ENCODE measurements around the gene RTF1. TPM values are rescaled to one million over a fixed set of nuclear protein-coding genes. Genes with fewer than 3 reads are reported as not detected.
"Not testable (repeated sequence)": the region's sequence is repeated elsewhere in the genome, so short reads cannot be mapped to it uniquely, and the experiment has no call there.

Gene RTF1
- polyA plus RNA-seq, 1 donor (not counting 4 experiments of a cell fraction or from before 2014, with no cell fraction given), result 28.5 TPM

DNA sequence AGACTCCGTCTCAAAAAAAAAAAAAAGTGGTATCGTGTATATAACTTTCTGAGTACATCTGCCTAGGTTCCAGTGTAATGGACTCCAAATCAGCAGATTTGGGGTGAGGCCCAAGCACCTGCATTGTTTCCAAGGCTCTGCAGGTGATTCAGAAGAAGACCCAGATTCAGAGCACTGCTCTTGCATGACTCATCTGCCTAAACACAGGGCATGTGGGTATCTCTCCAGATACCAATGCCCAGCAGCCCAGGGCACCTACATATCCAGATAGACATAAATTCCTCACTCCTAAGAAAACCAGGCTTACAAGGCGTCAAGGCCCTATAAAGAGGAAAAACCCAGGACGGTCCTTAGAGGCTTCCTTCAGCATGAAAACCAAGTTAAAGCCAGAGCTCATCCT, 38.9 kb upstream of the RTF1 start:
- H3K27me3 ChIP-seq (ENCODE audit: control insufficient read depth, extremely low read depth, insufficient read depth, low read length), result no peaks in the 10 kb centered on the region
- DNase-seq (ENCODE audit: low read depth, low spot score) (no peak), FAIRE-seq (peak; percentile 68)
- no peak overlapping the region for H3K4me3 ChIP-seq (ENCODE audit: control insufficient read depth in 2 of 3, extremely low read depth in 1 of 3, insufficient read depth in 2 of 3, low read depth in 1 of 3, low read length in 3 of 3)
- H3K4me2 ChIP-seq (ENCODE audit: control insufficient read depth, extremely low read depth, insufficient read depth, low read depth, low read length), result no peak overlapping the region
- H3K27ac ChIP-seq (ENCODE audit: control insufficient read depth, insufficient read depth, low read length), result no peak overlapping the region
- peaks cover 2 to 19% of the 10 kb centered on the region in 2 experiments for H3K36me3 ChIP-seq (ENCODE audit: control insufficient read depth in 2 of 2, extremely low read depth in 1 of 2, insufficient read depth in 2 of 2, low read length in 2 of 2)
- H4K20me1 ChIP-seq (ENCODE audit: control insufficient read depth, extremely low read depth, insufficient read depth, low read length), result no peaks in the 10 kb centered on the region
- H3K9me1 ChIP-seq (ENCODE audit: control insufficient read depth, extremely low read depth, insufficient read depth, low read length), result no peaks in the 10 kb centered on the region
- H3K9ac ChIP-seq (ENCODE audit: control insufficient read depth, extremely low read depth, insufficient read depth, low read length), result no peak overlapping the region
- H3K79me2 ChIP-seq (ENCODE audit: control insufficient read depth, insufficient read depth, low read length), result no peaks in the 10 kb centered on the region
- dilution Hi-C loops (cut with MboI; ENCODE audit: extremely low pct_ligation_motif_present, low sequenced_read_pairs), result no loop called here
- no peak overlapping the region for H2AFZ ChIP-seq (ENCODE audit: control insufficient read depth, low read length)
- TF ChIP-seq EZH2 (IDR thresholded peaks at IDR 0.05; ENCODE audit: low read length) (no peak), CTCF (optimal IDR thresholded peaks at IDR 0.05 in 1 of 3, IDR thresholded peaks at IDR 0.05 in 1 of 3, conservative IDR thresholded peaks at IDR 0.05 in 1 of 3; ENCODE audit: extremely low read depth in 1 of 3, insufficient read depth in 2 of 3, low read length in 3 of 3) (no peak)
- no peaks in the 10 kb centered on the region for H3K9me3 ChIP-seq (ENCODE audit: control insufficient read depth, low read depth, low read length)
- no peaks in the 10 kb centered on the region for H3K4me1 ChIP-seq (ENCODE audit: control insufficient read depth, extremely low read depth, insufficient read depth, low read length)

DNA sequence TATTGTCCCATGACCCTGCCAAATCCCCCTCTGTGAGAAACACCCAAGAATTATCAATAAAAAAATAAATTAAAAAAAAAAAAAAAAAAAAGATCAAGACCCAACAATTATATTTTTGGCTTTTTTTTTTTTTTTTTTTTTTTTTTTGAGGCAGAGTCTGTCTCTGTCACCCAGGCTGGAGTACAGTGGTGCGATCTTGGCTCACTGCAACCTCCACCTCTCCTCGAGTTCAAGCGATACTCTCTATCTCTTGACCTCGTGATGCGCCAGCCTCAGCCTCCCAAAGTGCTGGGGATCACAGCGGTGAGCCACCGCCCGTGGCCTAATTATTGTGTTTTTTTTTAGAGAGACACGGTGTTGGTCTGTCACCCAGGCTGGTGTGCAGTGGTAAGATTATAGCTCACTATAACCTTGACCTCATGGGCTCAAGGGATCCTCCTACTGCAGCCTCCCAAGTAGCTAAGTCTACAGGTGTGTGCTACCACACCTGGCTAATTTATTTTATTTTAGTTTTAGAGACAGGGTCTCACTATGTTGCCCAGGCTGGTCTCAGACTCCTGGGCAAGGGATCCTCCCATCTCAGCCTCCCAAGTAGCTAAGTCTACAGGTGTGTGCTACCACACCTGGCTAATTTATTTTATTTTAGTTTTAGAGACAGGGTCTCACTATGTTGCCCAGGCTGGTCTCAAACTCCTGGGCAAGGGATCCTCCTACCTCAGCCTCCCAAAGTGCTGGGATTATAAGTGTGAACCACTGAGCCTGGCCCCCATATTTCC, 32.7 kb upstream of the RTF1 start:
- H3K4me2 ChIP-seq (ENCODE audit: control insufficient read depth, extremely low read depth, insufficient read depth, low read depth, low read length); H3K27ac ChIP-seq (ENCODE audit: control insufficient read depth, insufficient read depth, low read length); DNase-seq (ENCODE audit: low read depth, low spot score); H3K9ac ChIP-seq (ENCODE audit: control insufficient read depth, extremely low read depth, insufficient read depth, low read length); H3K4me3 ChIP-seq (ENCODE audit: control insufficient read depth in 2 of 3, extremely low read depth in 1 of 3, insufficient read depth in 2 of 3, low read depth in 1 of 3, low read length in 3 of 3); H4K20me1 ChIP-seq (ENCODE audit: control insufficient read depth, extremely low read depth, insufficient read depth, low read length); dilution Hi-C loops (cut with MboI; ENCODE audit: extremely low pct_ligation_motif_present, low sequenced_read_pairs); H3K27me3 ChIP-seq (ENCODE audit: control insufficient read depth, extremely low read depth, insufficient read depth, low read length); H3K79me2 ChIP-seq (ENCODE audit: control insufficient read depth, insufficient read depth, low read length); H3K4me1 ChIP-seq (ENCODE audit: control insufficient read depth, extremely low read depth, insufficient read depth, low read length); H3K36me3 ChIP-seq (ENCODE audit: control insufficient read depth in 2 of 2, extremely low read depth in 1 of 2, insufficient read depth in 2 of 2, low read length in 2 of 2); H3K9me3 ChIP-seq (ENCODE audit: control insufficient read depth, low read depth, low read length); H2AFZ ChIP-seq (ENCODE audit: control insufficient read depth, low read length); H3K9me1 ChIP-seq (ENCODE audit: control insufficient read depth, extremely low read depth, insufficient read depth, low read length); FAIRE-seq: not testable (repeated sequence)

DNA sequence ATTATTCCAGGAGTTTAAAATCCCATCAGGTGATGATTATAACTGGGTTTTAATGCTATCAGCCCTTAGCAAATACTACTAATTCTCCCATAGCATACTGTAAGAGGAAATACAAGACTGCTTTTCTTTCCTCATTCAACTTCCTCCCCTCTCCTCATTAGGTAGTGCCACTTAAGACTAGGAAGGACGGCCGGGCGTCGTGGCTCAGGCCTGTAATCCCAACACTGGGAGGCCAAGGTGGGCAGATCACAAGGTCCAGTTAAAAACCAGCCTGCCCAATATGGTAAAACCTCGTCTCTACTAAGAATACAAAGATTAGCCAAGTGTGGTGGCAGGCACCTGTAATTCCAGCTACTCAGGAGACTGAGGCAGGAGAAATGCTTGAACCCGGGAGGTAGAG, 29.2 kb upstream of the RTF1 start:
- H3K9me3 ChIP-seq (ENCODE audit: control insufficient read depth, low read depth, low read length), result no peaks in the 10 kb centered on the region
- H3K36me3 ChIP-seq (ENCODE audit: control insufficient read depth in 2 of 2, extremely low read depth in 1 of 2, insufficient read depth in 2 of 2, low read length in 2 of 2), result peaks cover 0 to 7% of the 10 kb centered on the region in 2 experiments
- TF ChIP-seq EZH2 (IDR thresholded peaks at IDR 0.05; ENCODE audit: low read length) (no peak), CTCF (optimal IDR thresholded peaks at IDR 0.05 in 1 of 3, IDR thresholded peaks at IDR 0.05 in 1 of 3, conservative IDR thresholded peaks at IDR 0.05 in 1 of 3; ENCODE audit: extremely low read depth in 1 of 3, insufficient read depth in 2 of 3, low read length in 3 of 3) (no peak)
- H3K9ac ChIP-seq (ENCODE audit: control insufficient read depth, extremely low read depth, insufficient read depth, low read length), result no peak overlapping the region
- no peak overlapping the region for H3K4me2 ChIP-seq (ENCODE audit: control insufficient read depth, extremely low read depth, insufficient read depth, low read depth, low read length)
- H4K20me1 ChIP-seq (ENCODE audit: control insufficient read depth, extremely low read depth, insufficient read depth, low read length), result no peaks in the 10 kb centered on the region
- H3K9me1 ChIP-seq (ENCODE audit: control insufficient read depth, extremely low read depth, insufficient read depth, low read length), result no peaks in the 10 kb centered on the region
- no peak for DNase-seq (ENCODE audit: low read depth, low spot score)
- H2AFZ ChIP-seq (ENCODE audit: control insufficient read depth, low read length), result no peak overlapping the region
- FAIRE-seq, result no peak
- no peaks in the 10 kb centered on the region for H3K4me1 ChIP-seq (ENCODE audit: control insufficient read depth, extremely low read depth, insufficient read depth, low read length)
- no peak overlapping the region for H3K4me3 ChIP-seq (ENCODE audit: control insufficient read depth in 2 of 3, extremely low read depth in 1 of 3, insufficient read depth in 2 of 3, low read depth in 1 of 3, low read length in 3 of 3)
- H3K79me2 ChIP-seq (ENCODE audit: control insufficient read depth, insufficient read depth, low read length), result no peaks in the 10 kb centered on the region
- H3K27me3 ChIP-seq (ENCODE audit: control insufficient read depth, extremely low read depth, insufficient read depth, low read length), result no peaks in the 10 kb centered on the region
- dilution Hi-C loops (cut with MboI; ENCODE audit: extremely low pct_ligation_motif_present, low sequenced_read_pairs), result no loop called here
- H3K27ac ChIP-seq (ENCODE audit: control insufficient read depth, insufficient read depth, low read length), result no peak overlapping the region

Measured in keratinocyte (primary cell).